Umbilical cord (tissue), 2 donors: ENCODE results near the gene INCENP. TPM values are rescaled to one million over a fixed set of nuclear protein-coding genes. Genes with fewer than 3 reads are reported as not detected.
A peak's percentile ranks its signal among the peaks of the same experiment; 100 is the strongest.
"Not testable (repeated sequence)": the region's sequence is repeated elsewhere in the genome, so short reads cannot be mapped to it uniquely, and the experiment has no call there.

ENCODE experiments used
- DNase-seq: peaks from one replicate; pipeline ENCODE4 v3.0.0-alpha.2; 2015; ENCODE audit warnings: low spot score
- total RNA-seq: library from RNA; depleted of rRNA; stranded (reverse); fragments of >200 nt; gene quantifications from one replicate; pipeline ENCODE4 v1.2.3, GENCODE V29; 2014; ENCODE audit warnings: low replicate concordance; ENCODE audit not compliant: insufficient read depth

The INCENP gene
- total RNA-seq: 11.6 TPM

- DNase-seq: peak; percentile 100
Measured at GRCh38 chr11:62123669-62124185, at the start of gene INCENP. Gene INCENP (plus strand): TSS chr11:62124011. CDS start chr11:62128162, 4,151 bp downstream.

- no peak for DNase-seq
Measured at GRCh38 chr11:62075438-62075837, 48.4 kb upstream of the INCENP start.

GRCh38 chr11:62077132-62077531, 46.7 kb upstream of the INCENP start:
- DNase-seq: no peak

- DNase-seq: peak; percentile 69
Measured at GRCh38 chr11:62081378-62082291, 42.2 kb upstream of the INCENP start.

DNA sequence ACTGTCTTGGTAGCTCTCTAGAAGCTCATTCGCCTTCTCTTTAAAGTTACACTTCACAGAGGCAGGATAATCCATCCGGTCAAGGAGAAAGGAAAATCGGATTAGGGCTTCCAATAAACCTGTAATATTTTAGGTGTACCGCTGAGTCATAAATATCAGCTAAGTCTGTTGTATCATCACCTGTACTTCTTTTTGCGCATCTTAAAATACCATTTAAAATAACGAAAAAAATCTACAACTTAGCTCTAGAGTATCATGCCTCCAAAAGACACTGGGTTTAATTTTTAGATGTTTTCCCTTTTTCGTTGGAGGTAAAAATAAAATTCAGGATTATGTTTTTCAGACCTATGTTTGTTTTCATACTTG, 41.5 kb upstream of the INCENP start:
- DNase-seq: no peak

DNA sequence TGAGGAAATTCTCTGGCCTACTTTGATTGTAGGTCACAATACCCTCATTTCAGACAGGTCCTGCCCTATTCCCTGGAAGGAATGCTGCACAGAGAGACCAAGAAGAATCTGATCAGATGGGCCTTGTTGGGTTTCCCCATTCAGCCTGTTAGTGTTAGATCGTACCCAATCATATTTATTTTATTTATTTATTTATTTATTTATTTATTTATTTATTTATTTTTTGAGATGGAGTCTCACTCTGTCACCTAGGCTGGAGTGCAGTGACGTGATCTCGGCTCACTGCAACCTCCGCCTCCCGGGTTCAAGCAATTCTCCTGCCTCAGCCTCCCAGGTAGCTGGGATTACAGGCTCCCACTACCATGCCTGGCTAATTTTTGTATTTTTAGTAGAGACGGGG, 39.0 kb upstream of the INCENP start:
- DNase-seq: not testable (repeated sequence)

DNA sequence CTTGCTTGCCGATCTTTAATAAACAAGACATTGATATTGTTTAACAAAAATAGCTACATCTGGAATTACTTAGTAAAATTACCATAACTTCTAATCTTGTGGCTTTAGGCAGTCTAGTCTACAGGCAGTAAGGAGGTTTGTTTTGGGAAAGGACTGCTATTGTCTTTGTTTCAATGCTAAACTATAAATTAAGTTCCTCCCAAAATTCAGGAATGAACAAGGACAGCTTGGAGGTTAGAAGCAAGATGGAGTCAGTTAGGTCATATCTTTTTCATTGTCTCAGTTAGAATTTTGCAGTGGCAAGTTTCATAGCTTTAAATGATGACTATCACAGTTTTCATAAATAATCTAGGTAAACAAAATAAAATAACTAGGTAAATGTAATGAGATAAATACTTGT, 36.1 kb upstream of the INCENP start:
- DNase-seq: no peak

GRCh38 chr11:62088331-62088933, 35.4 kb upstream of the INCENP start:
- no peak for DNase-seq

DNA sequence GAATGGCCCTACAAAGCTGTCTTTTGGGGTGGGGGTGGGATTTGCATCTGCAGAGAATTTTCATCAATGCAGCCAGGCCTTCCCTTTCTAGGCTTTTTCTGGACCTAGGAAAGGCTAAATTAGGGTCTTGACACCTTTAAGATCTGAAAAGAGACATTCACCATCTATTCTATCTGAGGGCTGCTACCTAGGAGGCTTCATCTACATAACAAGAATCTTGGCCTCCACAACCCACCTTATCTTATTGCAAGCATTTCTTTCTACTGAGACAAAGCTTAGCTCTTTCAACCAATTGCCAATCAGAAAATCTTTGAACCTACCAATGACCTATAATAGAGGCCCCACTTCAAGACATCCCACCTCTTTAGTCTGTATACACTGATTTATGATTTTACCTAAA, 20.7 kb upstream of the INCENP start:
- no peak for DNase-seq

DNA sequence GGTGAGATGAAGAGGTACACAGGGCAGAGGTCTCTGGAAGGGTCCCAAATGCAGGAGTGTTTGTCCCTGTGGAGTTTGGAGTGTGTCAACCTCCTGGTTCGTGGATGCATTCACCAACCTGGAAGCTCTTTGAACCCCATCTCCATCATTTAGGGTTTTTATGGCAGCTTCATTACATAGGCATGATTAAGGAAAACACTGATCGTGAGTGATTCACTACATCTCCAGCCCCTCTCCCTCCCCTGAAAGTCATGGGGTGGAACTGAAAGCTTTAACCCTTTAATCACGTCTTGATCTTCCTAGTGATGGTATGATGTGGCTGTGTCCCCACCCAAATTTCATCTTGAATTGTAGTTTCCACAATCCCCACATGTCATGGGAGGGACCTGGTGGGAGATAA, 19.8 kb upstream of the INCENP start:
- no peak for DNase-seq

DNA sequence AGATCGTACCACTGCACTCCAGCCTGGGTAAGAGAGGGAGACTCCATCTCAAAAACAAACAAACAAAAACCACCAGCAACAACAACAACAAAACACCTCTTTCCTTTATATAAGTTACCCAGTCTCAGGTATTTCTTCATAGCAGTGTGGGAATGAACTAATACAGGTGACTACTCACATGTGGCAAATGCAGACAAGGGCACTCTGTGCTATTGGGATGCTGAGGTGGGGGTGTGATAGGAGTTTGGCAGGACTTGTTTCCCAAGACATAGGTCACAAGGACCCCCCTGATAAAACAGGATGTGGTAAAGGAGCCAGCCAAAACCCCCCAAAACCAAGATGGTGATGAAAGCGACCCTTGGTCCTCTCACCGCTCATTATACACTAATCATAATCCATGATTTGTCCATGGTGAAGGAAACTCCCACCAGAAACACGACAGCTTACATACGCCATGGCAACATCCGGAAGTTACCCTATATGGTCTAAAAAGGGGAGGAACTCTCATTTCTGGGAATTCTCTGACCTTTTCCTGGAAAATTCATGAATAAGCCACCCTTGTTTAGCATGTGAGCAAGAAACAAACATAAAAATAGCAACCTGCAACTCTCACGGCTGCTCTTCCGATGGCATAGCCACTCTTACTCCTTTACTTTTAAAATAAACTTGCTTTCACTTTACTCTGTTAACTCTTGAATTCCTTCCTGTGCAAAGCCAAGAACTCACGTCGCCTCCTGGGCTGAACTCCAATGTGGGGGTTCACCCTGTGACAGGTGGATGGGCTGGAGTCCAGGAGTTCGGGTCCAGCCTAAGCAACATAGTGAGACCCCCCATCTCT, 18.8 kb upstream of the INCENP start:
- DNase-seq: peak; percentile 55

- peak; percentile 26 for DNase-seq
Measured at GRCh38 chr11:62105667-62106191, 18.1 kb upstream of the INCENP start.

DNA sequence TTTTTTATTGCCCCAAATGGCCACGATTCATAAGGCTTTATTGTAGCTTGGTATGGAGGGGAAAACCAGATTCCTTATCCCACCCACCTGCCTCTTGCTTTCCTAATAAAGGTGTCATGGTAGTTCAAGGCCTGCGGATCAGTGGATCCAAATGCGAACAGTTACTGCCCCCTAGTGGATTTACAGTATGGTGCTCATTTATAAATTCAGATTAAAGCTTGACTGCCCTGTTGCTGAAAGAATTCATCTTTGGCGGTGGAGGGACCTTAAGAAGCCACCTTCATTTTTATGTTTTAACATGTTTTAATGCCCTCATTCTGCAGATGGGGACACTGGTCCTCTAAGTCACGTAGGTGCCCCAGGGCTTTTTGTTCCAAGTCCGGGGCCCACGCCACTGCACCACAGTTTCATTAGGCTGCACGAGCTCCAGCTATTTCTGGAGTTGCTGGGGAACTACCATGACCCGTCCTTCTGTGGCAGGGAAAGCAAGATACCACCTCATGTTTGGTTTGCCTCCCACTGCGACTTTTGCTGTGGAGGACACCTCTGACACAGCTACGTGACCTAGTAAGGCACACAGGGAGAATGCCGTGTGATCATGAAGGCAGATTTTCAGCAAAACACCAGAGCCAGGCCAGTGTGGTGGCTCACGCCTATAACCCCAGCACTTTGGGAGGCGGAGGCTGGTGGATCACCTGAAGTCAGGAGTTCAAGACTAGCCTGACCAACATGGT, 15.6 kb upstream of the INCENP start:
- DNase-seq: peak; percentile 70

DNA sequence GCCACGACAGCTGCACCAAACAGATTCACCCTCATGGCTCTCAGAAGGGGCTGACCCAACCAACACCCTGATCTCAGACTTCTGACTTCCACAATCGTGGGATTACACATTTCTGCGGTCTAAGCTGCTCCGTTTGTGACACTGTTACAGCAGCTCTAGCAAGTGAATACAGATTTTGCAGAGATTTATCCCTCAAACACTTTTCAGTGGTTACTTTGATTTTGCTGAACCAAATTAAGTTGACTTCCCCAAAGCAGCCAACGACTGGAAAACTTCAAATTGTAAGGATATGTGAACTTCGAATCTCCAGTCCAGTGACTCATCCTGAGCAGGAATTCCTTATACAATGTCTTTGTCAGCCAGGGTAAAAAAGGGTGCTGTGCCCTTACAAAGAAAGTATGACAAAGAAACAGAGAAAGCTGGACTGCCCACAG, 14.8 kb upstream of the INCENP start:
- DNase-seq: no peak

GRCh38 chr11:62115085-62115694, 8.6 kb upstream of the INCENP start:
- DNase-seq: no peak

GRCh38 chr11:62116451-62116850, 7.4 kb upstream of the INCENP start:
- no peak for DNase-seq

DNA sequence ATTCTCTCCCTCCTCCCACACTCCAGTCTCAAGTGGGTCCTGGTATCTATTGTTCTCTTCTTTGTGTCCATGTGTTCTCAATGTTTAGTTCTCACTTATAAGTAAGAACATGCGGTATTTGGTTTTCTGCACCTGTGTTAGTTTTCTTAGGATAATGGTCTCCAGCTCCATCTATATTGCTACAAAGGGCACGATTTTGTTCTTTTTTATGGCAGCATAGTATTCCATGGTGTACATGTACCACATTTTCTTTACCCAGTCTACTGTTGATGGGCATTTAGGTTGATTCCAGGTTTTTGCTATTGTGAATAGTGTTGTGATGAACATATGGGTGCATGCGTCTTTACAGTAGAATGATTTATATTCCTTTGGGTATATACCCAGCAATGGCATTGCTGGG, 4.2 kb upstream of the INCENP start:
- DNase-seq: no peak

DNA sequence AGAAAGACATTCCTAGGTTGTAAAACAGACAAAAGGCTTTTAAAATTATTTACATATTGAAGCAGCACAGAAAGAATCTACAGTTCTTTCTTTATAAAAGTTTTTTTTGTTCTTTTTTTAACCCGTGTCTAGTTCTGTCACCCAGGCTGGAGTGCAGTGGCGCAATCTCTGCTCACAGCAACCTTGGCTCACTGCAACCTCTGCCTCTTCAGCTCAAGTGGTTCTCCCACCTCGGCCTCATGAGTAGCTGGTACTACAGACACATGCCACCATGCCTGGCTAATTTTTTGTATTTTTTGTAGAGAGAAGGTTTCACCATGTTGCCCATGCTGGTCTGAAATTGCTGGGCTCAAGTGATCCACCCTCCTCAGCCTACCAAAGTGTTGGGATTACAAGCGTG, 3.8 kb upstream of the INCENP start:
- DNase-seq: no peak

DNA sequence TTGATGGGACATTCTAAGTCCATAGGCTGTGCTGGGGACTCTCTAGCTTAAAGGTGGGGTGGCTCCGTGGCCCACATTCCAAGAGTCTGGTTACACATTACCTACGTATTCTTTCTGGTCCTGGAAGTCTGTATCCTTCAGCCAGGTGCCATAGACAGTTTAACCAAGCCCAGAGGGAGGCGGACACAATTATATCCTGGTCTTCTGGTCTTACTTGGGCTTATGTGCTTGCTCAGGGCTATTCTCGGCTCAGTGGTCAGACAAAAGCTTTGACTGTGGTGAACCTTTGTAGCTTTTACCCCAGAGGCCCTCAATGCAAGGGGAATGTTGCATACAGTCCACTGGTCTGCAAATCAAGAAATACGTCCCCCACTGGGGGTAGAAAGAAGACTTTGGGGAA, 3.4 kb upstream of the INCENP start:
- DNase-seq: no peak

DNA sequence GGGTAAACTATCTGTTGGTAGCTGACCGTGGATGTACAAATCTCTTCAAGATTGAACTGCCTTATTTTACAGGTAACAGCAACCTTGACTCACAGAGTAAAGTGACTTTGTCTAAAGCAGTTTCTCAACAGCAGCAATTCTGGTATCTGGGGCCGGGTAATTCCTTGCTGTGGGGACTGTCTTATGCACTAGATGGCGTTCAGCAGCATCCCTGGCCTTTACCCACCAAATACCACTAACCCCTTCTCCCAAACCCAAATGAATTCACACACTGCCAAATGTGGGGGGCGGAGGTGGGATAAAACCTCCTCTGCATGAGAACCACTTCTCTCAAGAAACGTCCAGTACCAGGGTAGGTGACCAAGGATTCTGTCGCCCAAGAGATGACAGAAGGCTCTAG, 1.7 kb upstream of the INCENP start:
- DNase-seq: peak; percentile 9
